DND-41 (cell line): ENCODE measurements around the gene JPH3.

ENCODE experiments used
- EZH2 ChIP-seq: IDR thresholded peaks from 3 replicates; pipeline ENCODE4 v1.6.1; 2012; ENCODE audit warnings: borderline replicate concordance, low read depth, mild to moderate bottlenecking, moderate library complexity, low read length, inconsistent platforms; ENCODE audit not compliant: severe bottlenecking
- TF ChIP-seq, protein P1 (sequence below): IDR thresholded peaks from 2 replicates; pipeline ENCODE4 v1.5.1; 2012; ENCODE audit warnings: borderline replicate concordance, low read length, moderate library complexity, mild to moderate bottlenecking; ENCODE audit not compliant: poor library complexity, severe bottlenecking; ENCODE audit errors: extremely low read depth

GRCh38 chr16:87664792-87665191, 62.5 kb downstream of the JPH3 start:
- TF ChIP-seq, protein P1, sequence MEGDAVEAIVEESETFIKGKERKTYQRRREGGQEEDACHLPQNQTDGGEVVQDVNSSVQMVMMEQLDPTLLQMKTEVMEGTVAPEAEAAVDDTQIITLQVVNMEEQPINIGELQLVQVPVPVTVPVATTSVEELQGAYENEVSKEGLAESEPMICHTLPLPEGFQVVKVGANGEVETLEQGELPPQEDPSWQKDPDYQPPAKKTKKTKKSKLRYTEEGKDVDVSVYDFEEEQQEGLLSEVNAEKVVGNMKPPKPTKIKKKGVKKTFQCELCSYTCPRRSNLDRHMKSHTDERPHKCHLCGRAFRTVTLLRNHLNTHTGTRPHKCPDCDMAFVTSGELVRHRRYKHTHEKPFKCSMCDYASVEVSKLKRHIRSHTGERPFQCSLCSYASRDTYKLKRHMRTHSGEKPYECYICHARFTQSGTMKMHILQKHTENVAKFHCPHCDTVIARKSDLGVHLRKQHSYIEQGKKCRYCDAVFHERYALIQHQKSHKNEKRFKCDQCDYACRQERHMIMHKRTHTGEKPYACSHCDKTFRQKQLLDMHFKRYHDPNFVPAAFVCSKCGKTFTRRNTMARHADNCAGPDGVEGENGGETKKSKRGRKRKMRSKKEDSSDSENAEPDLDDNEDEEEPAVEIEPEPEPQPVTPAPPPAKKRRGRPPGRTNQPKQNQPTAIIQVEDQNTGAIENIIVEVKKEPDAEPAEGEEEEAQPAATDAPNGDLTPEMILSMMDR, result no peak
- TF ChIP-seq EZH2, result no peak
